ENCODE results near the gene AKR1D1. TPM values are rescaled to one million over a fixed set of nuclear protein-coding genes. Genes with fewer than 3 reads are reported as not detected.

AKR1D1 gene
- polyA plus RNA-seq, 1 donor from 2014 or later: not detected

GRCh38 chr7:138116892-138117291 is 40.6 kb downstream of the AKR1D1 start:
- Histone ChIP-seq H4K20me1 (ENCODE audit: insufficient read depth) (no peaks in the 10 kb centered on the region), H3K79me2 (replicated peaks; ENCODE audit: insufficient read depth, low read length) (no peaks in the 10 kb centered on the region), H3F3A (ENCODE audit: insufficient read depth, low read length, poor library complexity, severe bottlenecking) (no peaks in the 10 kb centered on the region), H3K9ac (ENCODE audit: low read length) (no peak overlapping the region), H3K36me3 (ENCODE audit: insufficient read depth, low read length) (no peaks in the 10 kb centered on the region), H3K4me2 (ENCODE audit: low read length) (no peak overlapping the region), H3K9me2 (ENCODE audit: insufficient read depth, low read length) (no peaks in the 10 kb centered on the region), H3K27ac (ENCODE audit: low read length) (no peak overlapping the region), H2AFZ (ENCODE audit: low read depth, low read length) (no peak overlapping the region), H3K27me3 (ENCODE audit: insufficient read depth, low read depth, low read length) (no peaks in the 10 kb centered on the region), H3K9me3 (ENCODE audit: low read length) (no peaks in the 10 kb centered on the region), H3K4me3 (ENCODE audit: low read length) (no peak overlapping the region)
- TF ChIP-seq EZH2 (IDR thresholded peaks at IDR 0.05; ENCODE audit: borderline replicate concordance, insufficient read depth, low read length, poor library complexity, severe bottlenecking) (no peak), SMC3 (conservative IDR thresholded peaks at IDR 0.05; ENCODE audit: poor library complexity) (no peak), RAD21 (conservative IDR thresholded peaks at IDR 0.05) (no peak), EP300 (conservative IDR thresholded peaks at IDR 0.05; ENCODE audit: poor library complexity, severe bottlenecking) (no peak), MXI1 (conservative IDR thresholded peaks at IDR 0.05; ENCODE audit: poor library complexity, severe bottlenecking) (no peak), POLR2AphosphoS5 (IDR thresholded peaks at IDR 0.05) (no peak), CTCF (IDR thresholded peaks at IDR 0.05; ENCODE audit: poor library complexity, severe bottlenecking) (no peak), TAF1 (IDR thresholded peaks at IDR 0.05; ENCODE audit: low read depth) (no peak)

- H3K36me3 ChIP-seq (ENCODE audit: insufficient read depth, low read length): no peaks in the 10 kb centered on the region
- no peak overlapping the region for H3K9ac ChIP-seq (ENCODE audit: low read length)
- no peak overlapping the region for H3K4me3 ChIP-seq (ENCODE audit: low read length)
- no peak for TF ChIP-seq SMC3 (conservative IDR thresholded peaks at IDR 0.05; ENCODE audit: poor library complexity)
- TF ChIP-seq EP300 (conservative IDR thresholded peaks at IDR 0.05; ENCODE audit: poor library complexity, severe bottlenecking): no peak
- TF ChIP-seq MXI1 (conservative IDR thresholded peaks at IDR 0.05; ENCODE audit: poor library complexity, severe bottlenecking): no peak
- TF ChIP-seq TAF1 (IDR thresholded peaks at IDR 0.05; ENCODE audit: low read depth): no peak
- TF ChIP-seq REST (IDR thresholded peaks at IDR 0.05; ENCODE audit: borderline replicate concordance): no peak
- no peak for TF ChIP-seq CTCF (IDR thresholded peaks at IDR 0.05; ENCODE audit: poor library complexity, severe bottlenecking)
- no peak for TF ChIP-seq POLR2AphosphoS5 (IDR thresholded peaks at IDR 0.05)
- TF ChIP-seq RAD21 (conservative IDR thresholded peaks at IDR 0.05): no peak
- TF ChIP-seq EZH2 (IDR thresholded peaks at IDR 0.05; ENCODE audit: borderline replicate concordance, insufficient read depth, low read length, poor library complexity, severe bottlenecking): no peak
- no peaks in the 10 kb centered on the region for H3K79me2 ChIP-seq (replicated peaks; ENCODE audit: insufficient read depth, low read length)
- H3K9me3 ChIP-seq (ENCODE audit: low read length): no peaks in the 10 kb centered on the region
- no peaks in the 10 kb centered on the region for H3K27me3 ChIP-seq (ENCODE audit: insufficient read depth, low read depth, low read length)
- no peak overlapping the region for H3K4me2 ChIP-seq (ENCODE audit: low read length)
- no peaks in the 10 kb centered on the region for H3F3A ChIP-seq (ENCODE audit: insufficient read depth, low read length, poor library complexity, severe bottlenecking)
- no peak overlapping the region for H3K27ac ChIP-seq (ENCODE audit: low read length)
- H3K9me2 ChIP-seq (ENCODE audit: insufficient read depth, low read length): no peaks in the 10 kb centered on the region
- no peak overlapping the region for H2AFZ ChIP-seq (ENCODE audit: low read depth, low read length)
- H4K20me1 ChIP-seq (ENCODE audit: insufficient read depth): no peaks in the 10 kb centered on the region
These were observed 44.0 kb downstream of the AKR1D1 start for GRCh38 chr7:138120140-138120827.
